Mucosa of stomach (tissue), 1 donor: ENCODE measurements around the gene NHERF2.

ENCODE experiments used
- H3K27me3 ChIP-seq: one replicate; pipeline ENCODE4 v1.7.0; 2013; ENCODE audit warnings: mild to moderate bottlenecking, low read length; ENCODE audit not compliant: control insufficient read depth, insufficient read depth
- H3K36me3 ChIP-seq: one replicate; pipeline ENCODE4 v1.7.0; 2013; ENCODE audit warnings: low read length; ENCODE audit not compliant: control insufficient read depth, insufficient read depth
- H3K4me1 ChIP-seq: one replicate; pipeline ENCODE4 v1.7.0; 2013; ENCODE audit warnings: mild to moderate bottlenecking, low read length; ENCODE audit not compliant: control insufficient read depth, insufficient read depth
- H3K4me3 ChIP-seq: one replicate; pipeline ENCODE4 v1.7.0; 2013; ENCODE audit warnings: low read length
- H3K9ac ChIP-seq: one replicate; pipeline ENCODE4 v1.7.0; 2013; ENCODE audit warnings: mild to moderate bottlenecking, low read length, moderate library complexity
- H3K9me3 ChIP-seq: one replicate; pipeline ENCODE4 v1.7.0; 2013; ENCODE audit warnings: mild to moderate bottlenecking, low read length, moderate library complexity; ENCODE audit not compliant: control insufficient read depth
- donor health status: Pancreatic carcinoma.

Gene NHERF2

DNA sequence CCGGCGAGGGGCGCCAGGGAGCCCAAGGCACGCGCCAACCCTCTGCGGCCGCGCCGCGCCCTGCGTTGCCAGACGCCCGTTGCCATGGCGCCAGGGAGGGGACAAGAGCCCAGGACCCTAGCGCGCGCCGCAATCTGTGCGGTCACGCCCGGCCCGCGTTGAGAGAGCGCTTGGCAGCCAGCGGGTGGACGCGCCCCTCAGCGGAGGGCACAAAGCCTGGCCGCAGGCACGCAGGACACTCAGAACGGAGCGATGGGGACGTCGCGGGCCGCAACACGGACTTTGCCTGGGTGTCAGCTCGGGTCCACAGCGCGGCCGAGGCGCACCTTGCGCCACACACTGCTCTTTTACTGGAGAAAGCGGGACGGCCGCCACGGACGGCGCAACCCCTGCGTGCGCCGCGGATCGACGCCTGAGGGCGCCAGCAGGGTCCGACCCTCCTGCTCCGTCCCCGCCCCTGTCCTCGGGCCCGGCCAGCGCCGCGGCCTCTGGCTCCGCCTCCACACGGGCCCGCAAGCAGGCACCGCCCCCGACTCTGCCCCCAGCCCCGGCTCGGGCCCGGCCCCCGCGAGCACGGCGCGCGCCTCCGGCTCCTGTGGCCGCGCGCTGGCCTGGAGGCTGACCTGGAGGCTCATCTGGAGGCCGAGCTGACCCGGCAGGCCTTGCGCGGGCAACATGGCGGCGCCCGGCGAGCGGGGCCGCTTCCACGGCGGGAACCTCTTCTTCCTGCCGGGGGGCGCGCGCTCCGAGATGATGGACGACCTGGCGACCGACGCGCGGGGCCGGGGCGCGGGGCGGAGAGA, 43.0 kb upstream of the NHERF2 start, which contains the start of gene GFER:
GFER (plus strand) TSS at position 650 of the 803 bp plus-strand sequence; CDS start at position 676, 26 bp downstream.
- H3K36me3 ChIP-seq = no peaks in the 10 kb centered on the region
- peaks cover 63% of the 10 kb centered on the region for H3K4me1 ChIP-seq
- peak within 1 kb of the TSS; percentile 82 for H3K9ac ChIP-seq
- H3K9me3 ChIP-seq = no peaks in the 10 kb centered on the region
- H3K27me3 ChIP-seq = peaks cover 37% of the 10 kb centered on the region
- H3K4me3 ChIP-seq = peak within 1 kb of the TSS; percentile 60

DNA sequence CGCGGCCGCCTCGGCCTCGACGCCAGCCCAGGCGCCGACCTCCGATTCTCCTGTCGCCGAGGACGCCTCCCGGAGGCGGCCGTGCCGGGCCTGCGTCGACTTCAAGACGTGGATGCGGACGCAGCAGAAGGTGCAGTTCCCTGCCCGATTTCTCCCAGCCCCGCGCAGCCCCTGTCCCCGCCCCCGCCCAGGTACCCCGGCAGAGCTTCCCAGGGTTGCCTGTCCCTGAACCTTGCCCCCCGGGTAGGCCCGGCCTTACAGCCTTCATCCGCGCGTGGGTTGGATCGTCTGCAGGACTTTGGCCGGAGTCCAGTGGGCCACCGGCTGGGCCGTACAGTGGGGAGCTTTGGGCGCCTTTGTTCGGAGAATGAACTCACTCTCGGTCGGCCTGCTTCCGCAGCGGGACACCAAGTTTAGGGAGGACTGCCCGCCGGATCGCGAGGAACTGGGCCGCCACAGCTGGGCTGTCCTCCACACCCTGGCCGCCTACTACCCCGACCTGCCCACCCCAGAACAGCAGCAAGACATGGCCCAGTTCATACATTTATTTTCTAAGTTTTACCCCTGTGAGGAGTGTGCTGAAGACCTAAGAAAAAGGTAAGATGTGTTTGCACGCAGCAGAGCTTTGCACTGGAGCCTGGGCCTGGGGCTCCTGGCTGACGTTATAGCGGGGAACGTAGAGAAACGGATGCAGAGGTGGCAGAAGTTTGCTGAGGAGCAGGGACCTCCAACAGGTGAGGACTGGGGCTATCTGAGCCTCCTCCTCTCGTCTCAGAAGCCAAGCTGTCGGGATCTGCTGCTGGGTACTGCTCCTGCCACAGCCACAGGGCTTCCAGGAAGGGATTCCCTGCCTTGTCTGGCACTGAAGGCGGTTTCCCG, 42.1 kb upstream of the NHERF2 start:
- Histone ChIP-seq H3K36me3 (no peaks in the 10 kb centered on the region), H3K4me1 (peaks cover 66% of the 10 kb centered on the region), H3K4me3 (peak overlapping the region; percentile 60), H3K27me3 (peaks cover 43% of the 10 kb centered on the region), H3K9me3 (no peaks in the 10 kb centered on the region), H3K9ac (peak overlapping the region; percentile 82)

DNA sequence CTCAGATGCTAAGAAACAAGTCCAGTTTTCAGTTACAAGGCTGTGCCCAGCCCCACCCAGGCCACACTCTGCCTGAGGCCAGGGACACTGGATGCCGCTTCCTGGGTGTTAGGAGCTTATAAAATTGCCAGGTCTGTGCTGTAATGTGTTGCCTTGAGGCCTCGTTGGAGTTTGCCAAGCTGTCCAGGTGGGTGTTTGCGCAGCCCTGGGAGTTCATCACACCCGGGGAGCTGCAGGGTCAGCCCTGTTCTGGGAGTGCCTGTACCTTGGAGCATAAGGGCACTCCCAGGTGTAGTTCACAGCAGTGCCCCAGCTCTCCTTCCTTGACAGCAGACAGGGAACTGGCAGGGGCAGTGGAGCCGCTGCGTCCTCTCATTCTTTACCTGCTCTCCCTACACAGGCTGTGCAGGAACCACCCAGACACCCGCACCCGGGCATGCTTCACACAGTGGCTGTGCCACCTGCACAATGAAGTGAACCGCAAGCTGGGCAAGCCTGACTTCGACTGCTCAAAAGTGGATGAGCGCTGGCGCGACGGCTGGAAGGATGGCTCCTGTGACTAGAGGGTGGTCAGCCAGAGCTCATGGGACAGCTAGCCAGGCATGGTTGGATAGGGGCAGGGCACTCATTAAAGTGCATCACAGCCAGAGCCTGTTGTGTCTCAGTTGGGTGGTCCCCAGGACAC, 41.1 kb upstream of the NHERF2 start:
- Histone ChIP-seq H3K4me3 (no peak overlapping the region), H3K36me3 (no peaks in the 10 kb centered on the region), H3K9ac (peak overlapping the region; percentile 82), H3K4me1 (peaks cover 60% of the 10 kb centered on the region), H3K27me3 (peaks cover 41% of the 10 kb centered on the region), H3K9me3 (no peaks in the 10 kb centered on the region)

DNA sequence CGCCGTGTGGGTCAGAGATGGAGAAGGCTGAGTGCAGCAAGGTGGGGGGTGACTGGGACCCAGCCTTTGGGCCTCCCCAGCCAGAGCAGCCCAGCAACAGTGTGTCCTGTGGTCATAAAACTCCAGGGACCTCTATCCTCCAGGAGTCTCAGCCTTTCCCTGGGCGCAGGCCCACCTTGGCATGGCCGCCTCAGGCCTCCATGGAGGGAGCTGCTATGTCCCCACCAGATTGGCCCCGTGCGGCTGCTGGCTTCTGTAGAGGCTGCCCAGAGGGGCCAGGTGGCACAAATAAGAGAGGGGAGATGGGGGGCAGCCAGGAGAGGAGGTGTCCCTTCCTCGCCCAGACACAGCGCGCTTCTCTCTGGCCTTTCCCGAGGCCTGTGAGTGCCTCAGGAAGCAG, 39.5 kb upstream of the NHERF2 start:
- Histone ChIP-seq H3K9ac (no peak overlapping the region), H3K36me3 (no peaks in the 10 kb centered on the region), H3K4me1 (peaks cover 55% of the 10 kb centered on the region), H3K4me3 (no peak overlapping the region), H3K27me3 (peaks cover 42% of the 10 kb centered on the region), H3K9me3 (no peaks in the 10 kb centered on the region)

DNA sequence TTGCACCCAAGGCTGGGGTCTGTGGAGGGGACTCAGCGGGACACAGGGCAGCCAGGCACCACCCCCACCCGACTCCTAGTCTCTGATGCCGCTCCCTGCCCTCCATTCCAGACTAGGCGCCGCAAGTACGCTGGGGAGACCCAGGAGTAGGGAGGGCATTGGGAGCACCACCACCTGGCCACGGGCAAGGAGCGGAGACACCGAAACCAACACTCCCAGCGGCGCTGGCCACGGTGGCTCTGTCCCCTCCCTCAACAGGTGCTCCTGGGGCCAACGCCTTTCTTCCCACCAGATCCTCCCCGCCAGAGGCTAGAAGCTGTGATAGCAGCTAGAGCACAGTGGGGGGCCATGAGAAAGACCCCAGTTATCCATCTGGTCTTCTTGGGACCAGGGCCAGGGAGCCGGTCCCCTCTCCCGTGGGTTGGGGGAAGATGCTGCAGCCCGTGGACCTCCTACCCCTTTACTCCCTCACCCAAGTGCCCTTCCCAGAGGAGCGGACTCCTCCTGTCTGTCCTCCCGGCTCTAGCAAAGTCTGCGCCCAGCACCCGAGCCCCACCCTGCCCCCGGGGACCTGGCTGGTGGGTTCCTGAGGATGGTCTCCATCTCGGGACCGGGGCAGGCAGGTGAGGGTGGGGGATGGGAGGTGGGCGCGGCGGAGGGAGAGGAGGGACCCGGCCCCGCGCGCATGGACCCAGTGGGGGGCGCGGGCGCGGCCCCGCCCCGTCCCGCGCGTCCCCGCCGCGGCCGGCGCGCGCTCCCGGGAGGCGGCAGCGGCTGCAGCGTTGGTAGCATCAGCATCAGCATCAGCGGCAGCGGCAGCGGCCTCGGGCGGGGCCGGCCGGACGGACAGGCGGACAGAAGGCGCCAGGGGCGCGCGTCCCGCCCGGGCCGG, 37.2 kb upstream of the NHERF2 start, which contains the start of gene SYNGR3:
SYNGR3 (plus strand) TSS at position 762 of the 892 bp plus-strand sequence. CDS start 133 bp downstream, outside the sequence.
- peaks cover 39% of the 10 kb centered on the region for H3K27me3 ChIP-seq
- peak within 1 kb of the TSS; percentile 33 for H3K9ac ChIP-seq
- H3K4me1 ChIP-seq = peaks cover 42% of the 10 kb centered on the region
- no peaks in the 10 kb centered on the region for H3K36me3 ChIP-seq
- H3K9me3 ChIP-seq = no peaks in the 10 kb centered on the region
- no peak within 1 kb of the TSS for H3K4me3 ChIP-seq

DNA sequence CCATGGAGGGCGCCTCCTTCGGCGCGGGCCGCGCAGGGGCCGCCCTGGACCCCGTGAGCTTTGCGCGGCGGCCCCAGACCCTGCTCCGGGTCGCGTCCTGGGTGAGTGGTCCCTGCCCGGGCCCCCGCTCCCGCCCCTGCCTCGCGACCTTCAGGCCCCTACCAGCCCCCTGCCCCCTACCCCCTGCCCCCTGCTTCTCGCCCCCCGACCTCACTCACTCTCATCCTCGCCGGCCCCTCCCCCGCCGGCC, 36.7 kb upstream of the NHERF2 start:
- no peak overlapping the region for H3K4me3 ChIP-seq

DNA sequence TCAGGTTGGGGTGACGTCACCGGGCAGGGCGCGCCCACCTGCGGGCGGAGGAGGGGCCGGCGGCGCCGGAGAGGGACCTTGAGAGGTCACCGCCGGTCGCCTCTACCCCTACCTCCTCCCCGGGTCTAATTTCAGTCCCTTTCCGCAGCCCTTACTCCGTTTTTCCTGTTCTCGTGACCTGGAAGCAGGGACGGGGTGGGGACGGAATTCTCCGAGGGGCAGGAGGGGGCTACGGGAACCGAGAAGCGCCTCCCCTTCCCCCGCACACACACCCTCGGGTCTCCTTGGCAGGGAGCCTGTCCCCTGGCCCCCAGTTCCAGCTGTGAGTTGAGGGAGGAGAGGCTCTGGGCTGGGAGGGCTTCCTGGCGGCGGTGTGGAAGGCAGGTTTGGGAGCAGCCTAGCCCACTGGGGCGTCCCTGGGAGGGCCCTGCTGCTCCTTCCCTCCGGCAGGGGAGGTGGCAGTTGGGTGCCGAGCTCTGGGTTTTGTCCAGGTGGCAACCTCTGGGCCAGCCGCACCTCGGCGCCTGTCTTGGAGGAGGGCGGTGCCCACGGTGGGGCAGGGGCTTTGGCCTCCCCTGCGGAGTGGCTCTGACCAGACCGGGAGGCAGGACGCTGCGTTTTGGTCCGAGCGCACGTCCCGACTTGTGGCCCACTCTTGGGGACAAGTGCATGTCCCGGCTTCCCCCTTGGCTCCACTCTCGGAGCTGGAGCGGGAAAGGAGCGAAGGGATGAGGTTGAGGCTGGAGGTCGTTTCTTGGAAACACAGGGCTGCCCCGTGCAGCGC, 36.2 kb upstream of the NHERF2 start:
- no peak overlapping the region for H3K4me3 ChIP-seq

More for the DNA sequence above, 36.7 kb upstream of the NHERF2 start:
- Histone ChIP-seq H3K9ac (no peak overlapping the region), H3K27me3 (peaks cover 39% of the 10 kb centered on the region), H3K4me1 (peaks cover 36% of the 10 kb centered on the region), H3K36me3 (no peaks in the 10 kb centered on the region), H3K9me3 (no peaks in the 10 kb centered on the region)

DNA sequence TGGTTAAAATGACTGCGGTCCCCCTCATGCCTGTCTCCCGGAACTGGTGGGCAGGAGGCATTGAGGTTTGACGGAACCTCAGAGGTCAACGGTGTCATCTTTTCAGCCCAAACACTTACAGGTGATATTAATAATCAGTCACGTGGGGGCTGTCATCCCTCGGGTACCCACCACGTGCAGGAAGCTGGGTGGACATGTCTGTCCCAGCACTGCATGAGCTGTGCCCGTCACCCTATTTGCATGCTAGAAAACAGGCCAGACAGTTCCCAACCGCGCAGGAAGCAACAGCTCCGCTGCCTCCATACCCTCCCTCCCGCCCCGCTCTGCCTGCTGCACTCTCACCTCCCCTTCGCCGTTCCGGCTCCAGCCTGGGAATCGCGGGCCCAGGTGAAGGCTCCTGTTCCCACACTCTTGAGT, 35.6 kb upstream of the NHERF2 start:
- Histone ChIP-seq H3K9me3 (no peaks in the 10 kb centered on the region), H3K36me3 (no peaks in the 10 kb centered on the region), H3K4me1 (peaks cover 25% of the 10 kb centered on the region), H3K4me3 (no peak overlapping the region), H3K9ac (no peak overlapping the region), H3K27me3 (peaks cover 37% of the 10 kb centered on the region)

More for the DNA sequence above, 36.2 kb upstream of the NHERF2 start:
- no peaks in the 10 kb centered on the region for H3K36me3 ChIP-seq
- H3K27me3 ChIP-seq = peaks cover 39% of the 10 kb centered on the region
- H3K9ac ChIP-seq = peak overlapping the region; percentile 33
- no peaks in the 10 kb centered on the region for H3K9me3 ChIP-seq
- peaks cover 31% of the 10 kb centered on the region for H3K4me1 ChIP-seq

DNA sequence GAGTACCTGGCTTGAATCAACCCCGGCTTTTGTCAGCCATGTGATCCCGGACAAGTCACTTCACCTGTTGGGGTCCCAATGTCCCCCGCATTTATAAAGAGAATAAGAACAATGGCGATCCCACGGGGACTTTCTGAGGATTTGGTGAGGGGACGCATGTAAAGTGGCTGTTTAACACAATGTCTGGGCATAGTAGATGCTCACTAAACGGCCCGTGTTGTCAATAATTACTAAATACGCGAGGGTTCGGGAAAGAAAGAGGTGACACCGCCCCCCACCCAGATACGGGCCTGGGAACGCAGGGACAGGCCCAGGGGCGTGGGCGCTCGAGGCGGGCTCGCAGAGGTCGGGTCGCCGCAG, 35.1 kb upstream of the NHERF2 start:
- Histone ChIP-seq H3K4me1 (peaks cover 25% of the 10 kb centered on the region), H3K9me3 (no peaks in the 10 kb centered on the region), H3K36me3 (no peaks in the 10 kb centered on the region), H3K9ac (no peak overlapping the region), H3K27me3 (peaks cover 35% of the 10 kb centered on the region), H3K4me3 (no peak overlapping the region)

DNA sequence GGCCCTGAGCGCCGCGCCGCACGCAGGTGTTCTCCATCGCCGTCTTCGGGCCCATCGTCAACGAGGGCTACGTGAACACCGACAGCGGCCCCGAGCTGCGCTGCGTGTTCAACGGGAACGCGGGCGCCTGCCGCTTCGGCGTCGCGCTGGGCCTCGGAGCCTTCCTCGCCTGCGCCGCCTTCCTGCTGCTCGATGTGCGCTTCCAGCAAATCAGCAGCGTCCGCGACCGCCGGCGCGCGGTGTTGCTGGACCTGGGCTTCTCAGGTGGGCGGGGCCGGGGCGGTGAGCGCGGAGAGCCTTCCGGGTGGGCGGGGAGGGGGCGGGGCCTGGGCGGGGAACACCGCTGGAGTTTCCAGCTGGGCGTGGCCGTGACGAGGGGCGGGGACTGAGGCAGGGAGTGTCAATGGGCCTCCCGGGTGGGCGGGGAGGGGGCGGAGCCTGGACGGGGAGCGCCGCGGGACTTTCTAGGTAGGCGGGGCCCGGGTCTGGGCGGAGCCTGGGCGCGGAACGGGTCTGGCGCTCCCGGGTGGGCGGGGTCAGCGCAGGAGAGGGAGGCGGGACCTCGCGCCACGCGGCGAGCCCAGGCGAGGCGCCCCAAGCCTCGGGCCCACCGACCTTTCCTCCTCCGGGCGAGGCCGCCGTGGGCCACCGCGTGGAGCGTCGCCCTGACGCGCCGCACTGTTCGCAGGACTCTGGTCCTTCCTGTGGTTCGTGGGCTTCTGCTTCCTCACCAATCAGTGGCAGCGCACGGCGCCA, 34.6 kb upstream of the NHERF2 start:
- Histone ChIP-seq H3K9ac (no peak overlapping the region), H3K4me1 (peaks cover 25% of the 10 kb centered on the region), H3K27me3 (peaks cover 35% of the 10 kb centered on the region), H3K9me3 (no peaks in the 10 kb centered on the region), H3K36me3 (no peaks in the 10 kb centered on the region), H3K4me3 (no peak overlapping the region)
